Breast epithelium (tissue), 4 donors: ENCODE measurements around the gene ADAMTS3. TPM values are rescaled to one million over a fixed set of nuclear protein-coding genes. Genes with fewer than 3 reads are reported as not detected.

Experiments used
- DNase-seq, 2 donors: peaks; one replicate each; pipeline ENCODE4 v3.0.0-alpha.2; 2019; ENCODE audit warnings: low spot score in 2 of 2
- H3K27ac ChIP-seq, 2 donors: fragments of 200-600 bp; sonication (generic) in 1 of 2; one replicate each; pipeline ENCODE4 v1.5.1; 2016 to 2019; ENCODE audit warnings: mild to moderate bottlenecking in 1 of 2
- H3K27me3 ChIP-seq, 2 donors: fragments of 200-600 bp; sonication (generic) in 1 of 2; one replicate each; pipeline versions ENCODE4 v1.5.1 to v1.6.0; 2017 to 2019; ENCODE audit warnings: control low read depth in 1 of 2, mild to moderate bottlenecking in 1 of 2
- H3K36me3 ChIP-seq: fragments of 200-600 bp; one replicate; pipeline ENCODE4 v1.5.1; 2019
- H3K4me1 ChIP-seq, 2 donors: fragments of 200-600 bp; sonication (generic); one replicate each; pipeline ENCODE4 v1.5.1; 2016 to 2019; ENCODE audit warnings: control low read depth in 1 of 2
- H3K4me3 ChIP-seq, 3 donors: fragments of 200-600 bp; sonication (generic); 1 replicate in 2 of 3; 2 replicates in 1 of 3; pipeline ENCODE4 v1.5.1; 2016 to 2019; ENCODE audit warnings: mild to moderate bottlenecking in 3 of 3, moderate library complexity in 2 of 3
- H3K9me3 ChIP-seq, 2 donors: fragments of 200-600 bp; sonication (generic) in 1 of 2; one replicate each; pipeline ENCODE4 v1.5.1; 2016 to 2019; ENCODE audit warnings: control low read depth in 1 of 2
- POLR2A ChIP-seq: fragments of 450-650 bp; IDR thresholded peaks from one replicate; pipeline ENCODE4 v1.6.1; 2016; ENCODE audit warnings: antibody characterized with exemption, mild to moderate bottlenecking, moderate library complexity
- POLR2AphosphoS5 ChIP-seq, 3 donors: sonication (generic); formaldehyde crosslinking; IDR thresholded peaks; one replicate each; pipeline ENCODE4 v1.6.1; 2017; ENCODE audit warnings: antibody characterized with exemption in 3 of 3
- intact Hi-C: fragments of 100-400 bp; cut with DNase I; formaldehyde crosslinking; loops from one replicate; pipeline ENCODE4 v1.15.1; 2023; ENCODE audit warnings: low total_unique reads
- total RNA-seq, 3 donors: library from RNA; depleted of rRNA; stranded (reverse); fragments of >200 nt; gene quantifications; one replicate each; pipeline ENCODE4 v1.1.0, GENCODE V29; 2016
- TF ChIP-seq, protein P1 (sequence below), 3 donors: fragments of 450-650 bp; IDR thresholded peaks; one replicate each; pipeline ENCODE4 v1.5.1; 2016 to 2017; ENCODE audit warnings: antibody characterized with exemption in 3 of 3, mild to moderate bottlenecking in 3 of 3, moderate library complexity in 3 of 3

ADAMTS3 gene
- total RNA-seq, 3 donors from 2014 or later = 1.9 to 5.6 (median 2.9) TPM

DNA sequence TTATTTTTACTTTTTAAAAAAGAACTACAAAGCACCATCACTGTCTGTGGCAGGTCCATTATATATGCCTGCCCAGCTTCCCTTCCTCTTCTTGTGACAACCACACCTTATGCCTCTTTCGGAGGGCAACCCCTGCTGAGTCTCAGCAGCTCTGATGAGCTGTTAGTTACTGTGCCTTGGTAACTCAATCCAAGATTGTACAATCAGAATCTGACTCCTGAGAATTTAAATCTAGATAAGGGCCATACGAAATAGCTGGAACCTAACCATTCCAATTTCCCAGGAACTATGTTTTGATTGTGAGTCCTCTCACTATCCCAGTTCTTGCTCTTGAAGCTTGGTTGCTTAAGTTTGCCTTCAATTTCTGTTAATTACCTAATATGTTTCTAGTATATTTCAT, 61.9 kb downstream of the ADAMTS3 start:
- no peaks in the 10 kb centered on the region for H3K36me3 ChIP-seq
- intact Hi-C loops = no loop called here
- H3K9me3 ChIP-seq = peaks cover 0 to 11% of the 10 kb centered on the region in 2 donors
- H3K4me1 ChIP-seq = no peaks in the 10 kb centered on the region
- H3K4me3 ChIP-seq = no peak overlapping the region
- H3K27ac ChIP-seq = no peak overlapping the region
- TF ChIP-seq POLR2AphosphoS5 (IDR thresholded peaks at IDR 0.05) (no peak), POLR2A (no peak)
- TF ChIP-seq, protein P1, sequence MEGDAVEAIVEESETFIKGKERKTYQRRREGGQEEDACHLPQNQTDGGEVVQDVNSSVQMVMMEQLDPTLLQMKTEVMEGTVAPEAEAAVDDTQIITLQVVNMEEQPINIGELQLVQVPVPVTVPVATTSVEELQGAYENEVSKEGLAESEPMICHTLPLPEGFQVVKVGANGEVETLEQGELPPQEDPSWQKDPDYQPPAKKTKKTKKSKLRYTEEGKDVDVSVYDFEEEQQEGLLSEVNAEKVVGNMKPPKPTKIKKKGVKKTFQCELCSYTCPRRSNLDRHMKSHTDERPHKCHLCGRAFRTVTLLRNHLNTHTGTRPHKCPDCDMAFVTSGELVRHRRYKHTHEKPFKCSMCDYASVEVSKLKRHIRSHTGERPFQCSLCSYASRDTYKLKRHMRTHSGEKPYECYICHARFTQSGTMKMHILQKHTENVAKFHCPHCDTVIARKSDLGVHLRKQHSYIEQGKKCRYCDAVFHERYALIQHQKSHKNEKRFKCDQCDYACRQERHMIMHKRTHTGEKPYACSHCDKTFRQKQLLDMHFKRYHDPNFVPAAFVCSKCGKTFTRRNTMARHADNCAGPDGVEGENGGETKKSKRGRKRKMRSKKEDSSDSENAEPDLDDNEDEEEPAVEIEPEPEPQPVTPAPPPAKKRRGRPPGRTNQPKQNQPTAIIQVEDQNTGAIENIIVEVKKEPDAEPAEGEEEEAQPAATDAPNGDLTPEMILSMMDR (IDR thresholded peaks at IDR 0.05) = no peak
- DNase-seq = no peak
- no peaks in the 10 kb centered on the region for H3K27me3 ChIP-seq

DNA sequence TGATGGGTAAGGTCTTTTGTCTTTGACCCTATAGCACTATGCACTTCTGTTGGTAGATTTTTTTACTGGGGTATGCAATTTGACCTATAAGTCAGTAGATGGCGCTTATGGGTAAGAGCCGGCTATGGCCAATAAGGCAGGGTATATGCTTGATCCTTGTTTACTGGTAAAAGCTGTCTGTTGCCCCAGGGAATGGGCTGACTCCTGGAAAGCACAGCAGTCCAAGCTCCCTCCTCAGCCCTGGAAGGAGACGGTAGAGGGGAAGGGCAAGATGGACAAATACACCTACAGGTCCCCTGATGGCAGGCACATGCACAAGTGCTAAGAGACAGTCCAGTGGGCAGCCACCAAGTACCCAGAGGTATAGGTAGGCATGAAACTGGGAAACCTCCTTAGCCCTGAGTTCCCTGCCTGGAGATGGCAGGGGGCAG, 63.7 kb downstream of the ADAMTS3 start:
- no peak overlapping the region for H3K4me3 ChIP-seq
- no peak for DNase-seq
- no peaks in the 10 kb centered on the region for H3K36me3 ChIP-seq
- intact Hi-C loops = no loop called here
- peaks cover 0 to 6% of the 10 kb centered on the region in 2 donors for H3K9me3 ChIP-seq
- H3K27me3 ChIP-seq = no peaks in the 10 kb centered on the region
- no peaks in the 10 kb centered on the region for H3K4me1 ChIP-seq
- no peak for TF ChIP-seq POLR2AphosphoS5 (IDR thresholded peaks at IDR 0.05)
- TF ChIP-seq, protein P1 (IDR thresholded peaks at IDR 0.05) = peak in 2 of 3 donors; percentile 48 to 53
- no peak overlapping the region for H3K27ac ChIP-seq

DNA sequence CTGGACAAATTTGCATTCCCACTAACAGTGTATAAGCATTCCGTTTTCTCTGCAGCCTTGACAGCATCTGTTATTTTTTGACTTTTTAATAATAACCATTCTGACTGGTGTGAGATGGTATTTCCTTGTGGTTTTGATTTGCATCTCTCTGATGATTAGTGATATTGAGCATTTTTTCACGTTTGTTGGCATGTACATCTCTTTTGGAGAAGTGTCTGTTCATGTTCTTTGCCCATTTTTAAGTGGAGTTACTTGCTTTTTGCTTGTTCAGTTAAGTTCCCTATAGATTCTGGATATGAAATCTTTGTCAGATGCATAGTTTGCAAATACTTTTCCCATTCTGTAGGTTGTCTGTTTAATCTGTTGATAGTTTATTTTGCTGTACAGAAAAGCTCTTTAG, 68.8 kb downstream of the ADAMTS3 start:
- DNase-seq = no peak
- Histone ChIP-seq H3K4me3 (no peak overlapping the region), H3K4me1 (no peaks in the 10 kb centered on the region), H3K36me3 (no peaks in the 10 kb centered on the region), H3K27ac (no peak overlapping the region), H3K9me3 (peaks cover 0 to 7% of the 10 kb centered on the region in 2 donors), H3K27me3 (no peaks in the 10 kb centered on the region)
- intact Hi-C loops = no loop called here
- TF ChIP-seq POLR2A (no peak), POLR2AphosphoS5 (IDR thresholded peaks at IDR 0.05) (no peak)
- TF ChIP-seq, protein P1 (IDR thresholded peaks at IDR 0.05) = no peak

DNA sequence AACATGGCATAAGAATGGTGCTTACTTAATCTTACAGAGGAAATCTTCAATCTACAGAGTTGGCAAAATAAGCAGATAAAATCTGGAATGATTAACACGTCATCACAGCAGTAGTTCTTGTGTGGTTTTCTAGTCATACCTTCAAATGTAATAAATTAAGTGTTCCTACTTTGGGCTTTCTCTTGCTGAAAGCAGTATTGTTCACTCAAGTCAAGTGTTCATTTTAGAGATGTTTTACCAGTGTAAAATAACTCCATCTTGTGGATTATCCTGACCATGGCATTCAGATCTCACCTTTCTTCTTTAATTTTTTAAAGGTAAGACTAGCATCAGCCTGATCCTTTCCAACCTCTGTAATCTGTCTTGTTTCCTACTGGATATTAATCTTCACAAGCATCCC, 72.9 kb downstream of the ADAMTS3 start:
- no peaks in the 10 kb centered on the region for H3K27me3 ChIP-seq
- H3K27ac ChIP-seq = no peak overlapping the region
- peaks cover 5 to 7% of the 10 kb centered on the region in 2 donors for H3K9me3 ChIP-seq
- no peak for DNase-seq
- H3K4me1 ChIP-seq = no peaks in the 10 kb centered on the region
- no peaks in the 10 kb centered on the region for H3K36me3 ChIP-seq
- intact Hi-C loops = loop anchor here (5.0 kb wide), 1 partner anchor 216 kb away; no protein-coding TSS in a partner anchor
- no peak overlapping the region for H3K4me3 ChIP-seq
- TF ChIP-seq, protein P1 (IDR thresholded peaks at IDR 0.05) = no peak
- TF ChIP-seq POLR2A (no peak), POLR2AphosphoS5 (IDR thresholded peaks at IDR 0.05) (no peak)

DNA sequence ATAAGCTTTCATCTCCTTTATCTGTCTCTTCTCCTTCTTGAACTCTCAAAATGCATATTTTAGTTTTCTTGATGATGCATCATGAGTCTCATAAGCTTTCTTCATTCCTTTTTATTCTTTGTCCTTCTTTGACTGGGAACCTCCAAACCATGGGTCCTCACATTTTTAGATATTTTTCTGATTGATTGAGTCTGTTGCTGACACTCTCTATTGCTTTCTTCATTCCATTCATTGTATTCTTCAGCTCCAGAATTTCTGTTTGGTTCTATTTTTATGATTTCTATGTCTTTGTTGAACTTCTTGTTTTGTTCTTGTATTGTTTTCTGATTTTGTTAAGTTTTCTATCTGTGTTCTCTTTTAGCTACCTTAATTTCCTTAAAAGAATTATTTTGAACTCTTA, 74.9 kb downstream of the ADAMTS3 start:
- peaks cover 0 to 5% of the 10 kb centered on the region in 2 donors for H3K9me3 ChIP-seq
- H3K27me3 ChIP-seq = no peaks in the 10 kb centered on the region
- H3K4me1 ChIP-seq = no peaks in the 10 kb centered on the region
- TF ChIP-seq, protein P1 (IDR thresholded peaks at IDR 0.05) = no peak
- no peak for TF ChIP-seq POLR2AphosphoS5 (IDR thresholded peaks at IDR 0.05)
- no peak for TF ChIP-seq POLR2A
- no peak overlapping the region for H3K27ac ChIP-seq
- intact Hi-C loops = no loop called here
- DNase-seq = no peak
- no peaks in the 10 kb centered on the region for H3K36me3 ChIP-seq
- no peak overlapping the region for H3K4me3 ChIP-seq
